Testis (tissue), 2 donors: ENCODE measurements around the gene LAD1.

ENCODE experiments used
- POLR2A ChIP-seq: fragments of 450-650 bp; IDR thresholded peaks from one replicate; pipeline ENCODE4 v1.6.1; 2017; ENCODE audit warnings: antibody characterized with exemption, mild to moderate bottlenecking, moderate library complexity
- TF ChIP-seq, protein P1 (sequence below), 3 experiments: fragments of 450-650 bp in 2 of 3; fragments of 200-600 bp in 1 of 3; sonication (generic) in 1 of 3; IDR thresholded peaks; one replicate each; pipeline ENCODE4 v1.5.1; 2016 to 2019; ENCODE audit warnings: antibody characterized with exemption in 3 of 3, mild to moderate bottlenecking in 2 of 3, moderate library complexity in 1 of 3

DNA sequence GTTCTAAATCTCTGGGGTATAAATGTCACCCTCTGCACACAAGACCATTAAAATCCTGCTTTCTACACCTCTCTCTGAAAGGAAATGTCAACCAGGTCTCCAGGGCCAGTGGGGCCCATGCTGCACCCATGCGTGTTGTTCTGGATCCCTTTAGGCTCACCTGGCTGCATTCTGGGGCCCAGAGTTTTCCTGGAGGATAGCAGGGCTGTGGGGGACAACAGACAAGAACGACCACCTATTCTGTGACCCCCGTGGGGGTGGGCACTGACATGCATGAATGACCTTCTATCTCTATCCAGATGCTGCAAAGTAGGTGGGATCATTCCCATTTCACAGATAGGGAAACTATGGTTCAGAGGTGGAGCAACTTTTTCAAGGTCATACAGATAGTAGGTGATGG lies 63.2 kb downstream of the LAD1 start:
- TF ChIP-seq, protein P1, sequence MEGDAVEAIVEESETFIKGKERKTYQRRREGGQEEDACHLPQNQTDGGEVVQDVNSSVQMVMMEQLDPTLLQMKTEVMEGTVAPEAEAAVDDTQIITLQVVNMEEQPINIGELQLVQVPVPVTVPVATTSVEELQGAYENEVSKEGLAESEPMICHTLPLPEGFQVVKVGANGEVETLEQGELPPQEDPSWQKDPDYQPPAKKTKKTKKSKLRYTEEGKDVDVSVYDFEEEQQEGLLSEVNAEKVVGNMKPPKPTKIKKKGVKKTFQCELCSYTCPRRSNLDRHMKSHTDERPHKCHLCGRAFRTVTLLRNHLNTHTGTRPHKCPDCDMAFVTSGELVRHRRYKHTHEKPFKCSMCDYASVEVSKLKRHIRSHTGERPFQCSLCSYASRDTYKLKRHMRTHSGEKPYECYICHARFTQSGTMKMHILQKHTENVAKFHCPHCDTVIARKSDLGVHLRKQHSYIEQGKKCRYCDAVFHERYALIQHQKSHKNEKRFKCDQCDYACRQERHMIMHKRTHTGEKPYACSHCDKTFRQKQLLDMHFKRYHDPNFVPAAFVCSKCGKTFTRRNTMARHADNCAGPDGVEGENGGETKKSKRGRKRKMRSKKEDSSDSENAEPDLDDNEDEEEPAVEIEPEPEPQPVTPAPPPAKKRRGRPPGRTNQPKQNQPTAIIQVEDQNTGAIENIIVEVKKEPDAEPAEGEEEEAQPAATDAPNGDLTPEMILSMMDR (IDR thresholded peaks at IDR 0.05): no peak
- TF ChIP-seq POLR2A: no peak
